ENCODE data around the gene SLC4A4.

Gene SLC4A4

DNA sequence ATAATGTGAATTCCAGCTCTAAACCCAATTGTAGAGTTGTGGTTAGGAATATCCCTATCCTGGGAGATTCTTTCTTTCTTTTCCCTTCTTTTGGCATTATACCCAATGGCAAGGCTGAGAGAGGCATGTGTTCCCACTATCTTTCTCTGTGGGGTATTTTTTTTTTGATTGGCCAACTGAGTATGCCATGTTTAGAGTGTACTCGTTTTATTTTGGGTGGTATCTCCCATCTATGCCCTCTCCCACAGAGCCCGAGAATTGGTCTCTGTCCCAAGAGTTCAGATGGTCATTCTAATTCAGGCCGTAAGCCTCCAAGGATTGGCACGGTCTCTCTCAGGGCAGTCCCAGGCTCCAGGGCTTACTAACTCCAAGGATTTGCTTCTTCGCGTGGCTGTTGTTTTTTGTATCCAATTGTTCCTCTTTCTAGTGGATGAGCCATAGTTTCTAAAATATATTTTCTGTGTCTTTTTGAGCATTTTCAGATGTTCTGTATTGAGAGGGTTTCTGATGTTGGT lies 198.8 kb downstream of the SLC4A4 start:
- TF ChIP-seq, protein P1, sequence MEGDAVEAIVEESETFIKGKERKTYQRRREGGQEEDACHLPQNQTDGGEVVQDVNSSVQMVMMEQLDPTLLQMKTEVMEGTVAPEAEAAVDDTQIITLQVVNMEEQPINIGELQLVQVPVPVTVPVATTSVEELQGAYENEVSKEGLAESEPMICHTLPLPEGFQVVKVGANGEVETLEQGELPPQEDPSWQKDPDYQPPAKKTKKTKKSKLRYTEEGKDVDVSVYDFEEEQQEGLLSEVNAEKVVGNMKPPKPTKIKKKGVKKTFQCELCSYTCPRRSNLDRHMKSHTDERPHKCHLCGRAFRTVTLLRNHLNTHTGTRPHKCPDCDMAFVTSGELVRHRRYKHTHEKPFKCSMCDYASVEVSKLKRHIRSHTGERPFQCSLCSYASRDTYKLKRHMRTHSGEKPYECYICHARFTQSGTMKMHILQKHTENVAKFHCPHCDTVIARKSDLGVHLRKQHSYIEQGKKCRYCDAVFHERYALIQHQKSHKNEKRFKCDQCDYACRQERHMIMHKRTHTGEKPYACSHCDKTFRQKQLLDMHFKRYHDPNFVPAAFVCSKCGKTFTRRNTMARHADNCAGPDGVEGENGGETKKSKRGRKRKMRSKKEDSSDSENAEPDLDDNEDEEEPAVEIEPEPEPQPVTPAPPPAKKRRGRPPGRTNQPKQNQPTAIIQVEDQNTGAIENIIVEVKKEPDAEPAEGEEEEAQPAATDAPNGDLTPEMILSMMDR (conservative IDR thresholded peaks at IDR 0.05; ENCODE audit: low read depth, low read length): no peak
- Histone ChIP-seq H3K4me2 (no peak overlapping the region), H4K20me1 (ENCODE audit: insufficient read depth) (no peaks in the 10 kb centered on the region), H3K27me3 (ENCODE audit: insufficient read depth, low read depth) (no peaks in the 10 kb centered on the region), H3K36me3 (ENCODE audit: insufficient read depth) (no peaks in the 10 kb centered on the region), H3K9ac (no peak overlapping the region), H3K4me1 (ENCODE audit: low read depth, poor library complexity, severe bottlenecking) (peaks cover 14% of the 10 kb centered on the region), H2AFZ (ENCODE audit: low read depth) (no peak overlapping the region), H3K4me3 (IDR thresholded peaks at IDR 0.05; ENCODE audit: insufficient read depth, low read depth, low read length) (no peak overlapping the region), H3K27ac (no peak overlapping the region), H3K79me2 (ENCODE audit: insufficient read depth, low read depth) (no peaks in the 10 kb centered on the region)

DNA sequence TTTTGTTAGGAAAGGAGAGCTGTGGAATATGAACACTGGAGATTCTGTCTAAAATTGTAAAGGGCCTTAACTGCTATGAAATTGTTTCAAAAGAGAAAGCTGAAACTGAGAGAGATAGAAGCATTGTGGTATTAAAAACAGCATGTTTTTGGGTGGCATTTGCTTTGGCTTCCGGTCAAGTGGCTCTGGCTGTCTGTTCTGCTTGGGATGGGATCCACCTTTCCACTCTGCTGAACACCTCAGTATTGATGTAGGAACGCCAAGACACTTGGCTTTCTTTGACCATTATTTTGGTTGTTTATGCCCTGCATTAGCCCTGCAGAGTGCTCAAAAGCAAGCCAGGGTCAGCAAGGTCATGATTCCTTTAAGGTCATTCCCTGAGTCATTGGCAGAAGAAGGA lies 199.7 kb downstream of the SLC4A4 start:
- TF ChIP-seq, protein P1 (conservative IDR thresholded peaks at IDR 0.05; ENCODE audit: low read depth, low read length): no peak
- peak overlapping the region; percentile 33; the same call in 1 of the 2 replicates for H3K4me2 ChIP-seq
- no peaks in the 10 kb centered on the region for H4K20me1 ChIP-seq (ENCODE audit: insufficient read depth)
- H3K36me3 ChIP-seq (ENCODE audit: insufficient read depth): no peaks in the 10 kb centered on the region
- peaks cover 17% of the 10 kb centered on the region for H3K4me1 ChIP-seq (ENCODE audit: low read depth, poor library complexity, severe bottlenecking)
- no peaks in the 10 kb centered on the region for H3K27me3 ChIP-seq (ENCODE audit: insufficient read depth, low read depth)
- no peak overlapping the region for H3K9ac ChIP-seq
- H2AFZ ChIP-seq (ENCODE audit: low read depth): no peak overlapping the region
- H3K4me3 ChIP-seq (IDR thresholded peaks at IDR 0.05; ENCODE audit: insufficient read depth, low read depth, low read length): no peak overlapping the region
- no peak overlapping the region for H3K27ac ChIP-seq
- no peaks in the 10 kb centered on the region for H3K79me2 ChIP-seq (ENCODE audit: insufficient read depth, low read depth)

DNA sequence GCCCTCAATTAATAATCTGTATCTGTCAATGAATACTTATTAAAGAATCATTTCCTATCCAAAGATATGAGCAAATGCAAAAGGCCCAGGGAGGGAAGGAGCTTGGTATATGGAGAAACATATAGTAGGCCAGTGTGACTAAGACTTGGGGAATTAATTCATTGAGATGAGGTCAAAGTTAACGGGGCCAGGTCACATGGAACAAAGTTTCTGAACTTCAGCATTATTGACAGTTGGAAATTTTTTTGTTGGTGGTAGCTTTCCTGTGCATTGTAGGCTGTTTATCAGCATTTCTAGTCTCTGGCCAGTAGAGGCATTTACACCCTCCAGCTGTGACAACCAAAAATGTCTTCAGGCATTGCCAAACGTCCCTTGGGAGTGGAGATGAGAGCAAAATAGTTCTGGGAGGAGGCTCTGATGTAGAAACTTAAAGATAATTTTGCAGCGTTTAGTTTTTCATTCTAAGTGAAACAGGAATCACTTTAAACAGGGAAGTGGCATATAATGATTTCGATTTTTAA lies 202.0 kb downstream of the SLC4A4 start:
- Histone ChIP-seq H3K4me1 (ENCODE audit: low read depth, poor library complexity, severe bottlenecking) (peaks cover 17% of the 10 kb centered on the region), H3K36me3 (ENCODE audit: insufficient read depth) (no peaks in the 10 kb centered on the region)
- TF ChIP-seq, protein P1 (conservative IDR thresholded peaks at IDR 0.05; ENCODE audit: low read depth, low read length): no peak

DNA sequence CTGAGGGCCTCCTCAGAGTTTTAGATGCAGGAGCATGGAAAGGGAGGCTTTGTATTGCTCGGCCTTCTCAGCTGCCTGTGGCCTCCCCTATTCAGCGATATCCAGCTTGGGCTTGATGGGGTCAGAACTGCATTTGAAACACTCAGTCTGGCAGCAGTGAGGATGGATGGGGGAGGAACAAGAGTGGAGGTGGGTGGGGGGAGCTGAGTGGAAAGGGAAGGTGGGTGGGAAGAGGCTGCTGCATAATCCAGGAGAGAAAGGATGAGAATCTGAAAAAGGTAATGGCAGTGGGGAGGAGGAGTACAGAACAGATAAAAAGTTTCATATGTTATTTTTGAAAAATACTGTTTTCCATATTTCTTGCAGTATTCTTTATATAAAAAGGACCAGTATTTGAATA lies 202.7 kb downstream of the SLC4A4 start:
- H3K4me2 ChIP-seq: no peak overlapping the region
- H4K20me1 ChIP-seq (ENCODE audit: insufficient read depth): no peaks in the 10 kb centered on the region
- peaks cover 17% of the 10 kb centered on the region for H3K4me1 ChIP-seq (ENCODE audit: low read depth, poor library complexity, severe bottlenecking)
- no peak overlapping the region for H3K9ac ChIP-seq
- no peak overlapping the region for H3K4me3 ChIP-seq (IDR thresholded peaks at IDR 0.05; ENCODE audit: insufficient read depth, low read depth, low read length)
- no peaks in the 10 kb centered on the region for H3K27me3 ChIP-seq (ENCODE audit: insufficient read depth, low read depth)
- no peaks in the 10 kb centered on the region for H3K79me2 ChIP-seq (ENCODE audit: insufficient read depth, low read depth)
- no peaks in the 10 kb centered on the region for H3K36me3 ChIP-seq (ENCODE audit: insufficient read depth)
- H3K27ac ChIP-seq: no peak overlapping the region
- no peak overlapping the region for H2AFZ ChIP-seq (ENCODE audit: low read depth)
- TF ChIP-seq, protein P1 (conservative IDR thresholded peaks at IDR 0.05; ENCODE audit: low read depth, low read length): no peak

More for the DNA sequence above, 202.0 kb downstream of the SLC4A4 start:
- H2AFZ ChIP-seq (ENCODE audit: low read depth): no peak overlapping the region
- no peak overlapping the region for H3K4me2 ChIP-seq
- no peak overlapping the region for H3K4me3 ChIP-seq (IDR thresholded peaks at IDR 0.05; ENCODE audit: insufficient read depth, low read depth, low read length)
- no peaks in the 10 kb centered on the region for H4K20me1 ChIP-seq (ENCODE audit: insufficient read depth)
- H3K9ac ChIP-seq: no peak overlapping the region
- H3K27ac ChIP-seq: no peak overlapping the region
- H3K79me2 ChIP-seq (ENCODE audit: insufficient read depth, low read depth): no peaks in the 10 kb centered on the region
- no peaks in the 10 kb centered on the region for H3K27me3 ChIP-seq (ENCODE audit: insufficient read depth, low read depth)

All from KMS-11 (cell line).